ENCODE results near the gene KIRREL3.

KIRREL3 gene

DNA sequence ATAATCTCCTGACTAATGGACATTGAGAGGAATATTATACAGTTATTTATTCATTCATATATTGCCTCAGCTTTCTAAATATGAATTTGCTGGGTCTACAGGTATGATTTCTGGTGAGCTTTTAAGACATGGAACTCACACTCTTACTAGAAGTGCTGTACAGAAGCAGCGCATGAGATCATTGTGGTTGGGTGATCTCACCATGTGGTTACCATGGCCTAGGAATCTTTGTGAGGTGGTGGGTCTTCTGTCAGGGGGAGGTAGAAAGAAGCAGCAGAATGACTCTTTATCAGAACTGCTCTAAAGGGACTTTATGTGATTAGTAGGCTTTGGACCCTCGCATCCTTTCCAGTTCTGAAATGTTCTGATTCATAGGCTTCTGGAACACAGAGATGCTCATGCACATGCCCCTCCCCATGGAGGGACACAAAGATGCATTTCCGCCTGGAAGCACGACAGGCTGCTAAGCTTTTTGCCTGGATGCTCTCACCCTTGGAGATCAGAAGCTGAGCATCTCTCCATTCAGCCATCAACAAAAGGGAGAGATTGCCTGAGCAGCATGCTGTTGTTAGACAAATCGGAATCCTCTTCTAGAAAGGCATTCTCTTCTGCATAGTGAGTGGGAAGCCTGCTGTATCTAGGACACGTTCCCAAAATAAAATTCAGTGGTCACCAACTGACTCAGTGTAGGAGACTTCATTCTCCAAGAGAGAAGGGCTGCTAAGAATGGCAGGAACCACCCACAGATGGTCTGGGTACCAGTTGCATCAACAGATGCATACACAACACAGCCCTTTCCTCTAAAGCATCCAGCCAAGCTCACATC is 51.3 kb downstream of the KIRREL3 start:
- no peak for DNase-seq

DNA sequence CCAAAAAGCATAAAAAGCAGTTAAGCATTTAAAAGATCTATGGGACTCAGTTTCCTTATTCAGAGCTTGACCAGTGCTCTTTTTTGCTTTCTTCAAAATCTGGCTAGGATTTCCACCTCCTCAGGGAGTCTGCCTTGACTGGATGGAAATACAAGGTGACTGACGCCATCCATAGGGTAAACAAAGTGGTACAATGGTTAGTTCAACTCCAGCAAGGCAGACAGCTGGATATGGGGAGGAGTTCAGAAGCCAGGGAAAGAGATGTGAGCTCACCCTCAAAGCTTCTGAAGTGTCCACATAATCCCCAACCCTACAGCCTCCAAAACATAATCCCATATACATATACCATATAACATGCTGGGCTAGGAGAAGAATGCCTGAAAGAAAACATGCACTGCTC is 52.0 kb downstream of the KIRREL3 start:
- no peak for DNase-seq

DNA sequence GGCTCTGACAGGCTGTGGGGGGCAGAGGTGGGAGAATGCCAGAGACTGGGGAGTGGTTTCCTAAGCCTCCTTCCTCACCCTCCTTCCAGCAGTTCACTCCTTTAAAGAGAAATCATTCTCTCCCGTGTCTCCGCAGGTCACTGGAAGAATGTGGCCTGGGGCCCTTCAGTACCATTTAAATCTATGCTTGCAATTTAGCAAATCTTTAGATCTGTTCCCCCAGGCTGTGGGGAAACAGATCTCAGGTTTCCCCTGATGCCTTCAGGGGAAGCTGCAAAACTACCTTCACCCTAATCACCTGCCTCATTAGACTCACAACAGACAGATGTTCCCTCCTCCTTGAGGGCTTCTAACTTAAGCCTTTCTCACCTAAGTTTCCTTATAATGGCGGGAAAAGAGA is 55.3 kb downstream of the KIRREL3 start:
- no peak for DNase-seq

- DNase-seq, result no peak
Observed at GRCh38 chr11:126943316-126943715, 57.3 kb downstream of the KIRREL3 start.

GRCh38 chr11:126942146-126942545 is 58.4 kb downstream of the KIRREL3 start:
- no peak for DNase-seq

- no peak for DNase-seq
Observed at GRCh38 chr11:126939552-126939951, 61.0 kb downstream of the KIRREL3 start.

DNA sequence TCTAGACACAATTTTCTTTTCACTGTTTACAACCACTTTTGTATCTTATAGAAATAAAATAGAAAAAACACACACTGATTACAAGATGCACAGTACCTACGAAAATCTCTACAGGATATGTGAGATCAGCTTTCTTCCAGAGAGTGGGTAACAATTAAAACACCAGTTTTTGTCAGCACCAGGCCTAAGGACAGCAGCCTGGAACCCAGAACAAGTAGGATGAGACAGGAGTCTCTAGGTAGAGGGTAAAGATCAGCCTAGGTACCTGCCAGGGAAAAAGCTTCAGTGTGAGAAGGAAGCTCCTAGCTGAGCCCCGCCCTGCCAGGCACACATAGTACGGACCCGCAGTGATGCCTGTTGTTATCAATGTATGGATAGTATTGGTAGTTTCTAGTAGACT is 61.9 kb downstream of the KIRREL3 start:
- DNase-seq, result no peak

- DNase-seq, result peak; percentile 60
Observed at GRCh38 chr11:126930091-126930841, 70.3 kb downstream of the KIRREL3 start.

- peak; percentile 49 for DNase-seq
Observed at GRCh38 chr11:126929179-126930061, 71.2 kb downstream of the KIRREL3 start.

GRCh38 chr11:126927623-126928022 is 72.9 kb downstream of the KIRREL3 start:
- DNase-seq, result no peak

- no peak for DNase-seq
Observed at GRCh38 chr11:126926376-126926791, 74.2 kb downstream of the KIRREL3 start.

GRCh38 chr11:126925321-126926093 is 75.1 kb downstream of the KIRREL3 start:
- DNase-seq, result no peak

DNA sequence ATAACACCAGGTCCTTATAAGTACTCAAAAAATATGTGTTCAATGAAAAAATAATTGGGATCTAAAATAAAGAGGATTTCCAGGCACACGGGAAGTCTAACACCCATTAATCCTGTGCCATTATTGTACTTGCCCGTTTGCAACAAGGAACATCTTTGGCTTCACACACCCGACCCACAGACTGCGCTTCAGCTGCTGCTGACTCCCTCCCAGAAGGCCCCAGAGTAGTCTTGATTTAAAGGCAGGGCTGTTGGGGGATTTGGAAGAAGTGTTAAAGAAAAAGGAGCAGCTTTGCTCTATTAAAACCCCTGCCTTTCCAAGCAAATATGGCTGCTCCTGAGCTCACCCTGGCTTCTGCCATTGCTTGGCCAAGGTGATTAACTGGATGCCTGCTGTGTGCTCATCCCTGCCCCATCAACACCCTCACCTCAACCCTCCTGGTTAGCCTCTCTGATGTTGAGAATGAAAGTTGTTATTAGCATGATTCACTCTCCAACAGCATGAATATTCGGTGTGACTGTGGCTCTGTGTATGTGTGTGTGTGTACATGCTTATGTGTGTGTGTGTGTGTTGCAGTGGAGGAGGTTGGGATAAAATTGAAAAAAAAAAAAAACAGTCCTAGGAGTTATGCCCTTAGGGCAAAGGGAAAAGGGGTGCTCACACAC is 76.1 kb downstream of the KIRREL3 start:
- no peak for DNase-seq

DNA sequence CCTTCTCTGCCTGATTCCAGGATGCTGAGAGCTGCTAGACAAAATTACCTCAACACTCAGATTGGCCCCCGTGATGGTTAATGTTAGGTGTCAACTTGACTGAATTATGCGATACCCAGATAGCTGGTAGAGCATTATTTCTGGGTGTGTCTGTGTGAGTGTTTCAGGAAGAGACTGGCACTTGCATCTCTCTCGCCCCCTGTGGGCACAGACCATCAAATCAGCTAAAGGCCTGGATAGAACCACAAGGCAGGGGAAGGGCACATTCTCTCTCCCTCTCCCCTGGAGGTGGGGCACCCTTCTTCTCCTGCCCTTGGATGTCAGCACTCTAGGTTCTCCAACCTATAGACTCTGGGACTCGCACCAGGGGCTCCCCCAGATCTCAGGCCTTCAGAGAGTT is 79.7 kb downstream of the KIRREL3 start:
- no peak for DNase-seq

DNA sequence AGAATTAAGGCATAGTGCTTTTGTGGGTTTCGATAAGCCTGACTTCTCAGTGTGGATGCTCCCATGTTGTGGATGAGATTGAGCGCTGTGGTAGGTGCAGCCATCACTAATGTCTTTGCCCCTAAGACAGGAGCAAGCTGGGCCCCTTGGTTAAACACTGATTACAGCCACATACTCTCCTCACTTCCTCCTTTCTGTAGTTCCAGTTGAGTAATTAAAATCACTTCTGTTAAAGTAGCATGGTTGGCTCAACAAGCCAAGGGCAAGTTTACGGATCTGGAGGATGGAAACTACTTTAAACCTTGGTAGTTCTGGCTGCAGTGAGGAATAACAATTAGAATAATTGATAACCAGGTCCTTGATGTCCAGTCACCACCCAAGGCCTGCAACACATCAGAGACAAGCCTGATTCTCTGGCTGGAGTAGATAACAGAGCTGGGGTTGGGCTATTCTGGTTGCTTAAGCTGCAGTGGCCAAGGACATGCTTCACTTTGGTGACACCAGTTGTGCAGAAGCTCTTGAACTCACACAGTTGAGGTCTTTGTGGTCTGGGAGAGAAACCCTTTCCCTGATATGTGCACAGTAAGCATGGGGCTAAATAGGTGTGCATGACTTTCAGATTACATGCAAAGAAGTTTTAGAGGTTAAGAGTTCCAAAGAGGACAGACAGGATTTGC is 81.3 kb downstream of the KIRREL3 start:
- no peak for DNase-seq

DNA sequence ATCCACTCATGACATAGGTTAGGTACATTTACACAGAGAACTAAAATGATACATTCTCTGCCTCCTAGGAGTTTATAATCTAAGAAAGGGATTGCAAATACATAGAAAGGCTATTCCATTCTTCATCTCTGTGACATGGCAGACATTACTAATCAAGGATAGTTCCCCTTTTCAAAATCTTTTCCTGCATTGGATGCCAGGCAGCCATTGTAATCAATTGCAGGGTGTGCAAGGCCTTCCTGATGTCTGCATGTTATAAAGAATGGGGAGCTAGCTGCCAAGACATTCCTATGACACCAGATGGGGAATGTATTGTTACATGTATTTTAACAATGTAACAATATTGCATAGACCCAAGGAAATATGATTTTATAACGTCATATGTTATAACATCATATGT is 82.0 kb downstream of the KIRREL3 start:
- no peak for DNase-seq

DNA sequence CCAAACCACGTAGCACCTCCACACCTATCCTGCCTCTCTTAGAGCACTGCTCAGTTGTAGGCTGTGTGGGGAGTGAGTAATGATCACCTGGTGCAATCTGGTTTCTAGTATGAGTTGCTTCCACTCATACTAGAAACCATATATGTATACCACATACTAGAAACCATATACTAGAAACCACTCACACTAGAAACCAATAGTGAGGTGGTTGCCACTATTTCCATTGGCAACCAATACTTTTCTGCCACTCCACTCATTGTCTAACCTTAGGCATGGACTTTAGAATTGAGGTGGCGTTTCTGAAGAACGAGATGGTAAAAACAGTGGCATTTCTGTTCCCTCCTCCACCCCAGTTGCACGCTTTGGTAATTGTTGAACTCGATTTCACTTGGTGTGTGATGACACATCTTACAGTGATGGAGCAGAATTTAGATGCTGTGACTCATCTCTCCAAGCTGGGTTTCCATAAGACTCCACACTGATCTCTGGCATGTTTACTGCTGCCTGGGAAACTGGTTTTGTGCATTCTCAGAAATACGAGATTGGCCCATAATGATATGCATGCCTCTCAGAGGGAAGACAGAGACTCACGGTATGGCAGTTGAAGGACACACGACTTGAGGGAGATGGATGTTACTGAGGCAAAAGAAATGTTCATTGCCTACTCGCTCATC is 82.9 kb downstream of the KIRREL3 start:
- DNase-seq, result no peak

DNA sequence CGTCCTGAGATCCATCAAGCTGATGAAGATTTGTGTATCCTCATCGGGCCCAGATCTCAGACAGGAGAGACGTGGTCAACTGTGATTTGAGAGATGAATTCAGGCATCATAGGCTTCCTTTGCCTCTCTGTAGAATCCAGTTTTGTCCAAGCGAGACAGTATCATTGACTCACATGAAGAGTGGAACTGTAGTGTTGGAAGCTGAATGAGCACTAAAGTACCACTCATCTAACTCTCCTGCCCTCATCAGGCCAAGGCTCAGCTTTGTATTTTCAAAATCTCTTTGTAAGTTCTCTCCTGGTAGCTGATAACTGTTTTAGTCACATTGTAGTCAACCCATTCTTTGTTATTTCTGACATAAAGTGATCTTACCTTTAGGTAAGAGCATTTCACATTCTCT is 85.1 kb downstream of the KIRREL3 start:
- no peak for DNase-seq

DNA sequence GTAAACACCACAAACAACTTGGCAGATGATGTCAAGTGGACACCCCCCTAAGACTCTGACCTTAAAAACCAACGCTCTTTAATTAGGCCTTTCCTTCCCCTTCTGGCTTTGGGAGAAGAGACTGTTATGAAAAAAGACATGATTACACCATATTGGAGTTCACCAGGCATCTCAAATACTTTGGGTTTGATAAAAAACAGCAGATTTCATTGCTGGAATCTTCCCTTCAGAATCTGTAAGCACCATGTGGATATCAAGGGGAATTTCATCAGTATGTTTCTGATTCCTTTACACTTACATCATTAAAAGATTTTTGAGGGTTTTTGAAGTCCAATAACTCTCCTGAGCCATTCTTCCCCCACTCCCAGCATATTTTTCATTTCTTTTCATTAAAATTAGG is 85.6 kb downstream of the KIRREL3 start:
- DNase-seq, result no peak

GRCh38 chr11:126914166-126914565 is 86.4 kb downstream of the KIRREL3 start:
- no peak for DNase-seq

- DNase-seq, result no peak
Observed at GRCh38 chr11:126904520-126904919, 96.0 kb downstream of the KIRREL3 start.

Measured in NCI-H187 treated with DMSO at 0.1 percent for 48 hours (cell line).